ENCODE measurements around the gene HMGN3.

GRCh38 chr6:79170959-79171358, 63.5 kb downstream of the HMGN3 start:
- TF ChIP-seq POLR2A (IDR thresholded peaks at IDR 0.05) (no peak), CTCF (IDR thresholded peaks at IDR 0.05 in 8 of 11, conservative IDR thresholded peaks at IDR 0.05 in 3 of 11) (no peak)

All from spleen (tissue), 7 donors.